BJ (cell line): Measurements from ENCODE around the gene SEMA6A. TPM values are rescaled to one million over a fixed set of nuclear protein-coding genes. Genes with fewer than 3 reads are reported as not detected.

ENCODE experiments used
- CTCF ChIA-PET: fragments of 350-600 bp; formaldehyde crosslinking; extraction: SDS; loops from one replicate; lab custom pipeline; 2021; ENCODE audit warnings: antibody characterized with exemption, inconsistent platforms; lab: Yijun Ruan, JAX
- POLR2A ChIA-PET: fragments of 300-600 bp; sonication (Branson Sonifier 250); formaldehyde crosslinking; extraction: SDS; loops from one replicate; lab custom pipeline; 2021; ENCODE audit warnings: antibody characterized with exemption; lab: Charles Lee
- DNase-seq: peaks from one replicate; pipeline ENCODE4 v3.0.0-alpha.2; 2011; ENCODE audit warnings: low read depth
- H3K27me3 ChIP-seq: 2 replicates; pipeline ENCODE4 v1.6.0; 2011; ENCODE audit warnings: low read length; ENCODE audit not compliant: control insufficient read depth, insufficient read depth
- H3K36me3 ChIP-seq: 2 replicates; pipeline ENCODE4 v1.5.1; 2011; ENCODE audit warnings: low read length; ENCODE audit not compliant: control insufficient read depth, insufficient read depth
- H3K4me3 ChIP-seq: 2 replicates; pipeline ENCODE4 v1.5.1; 2011; ENCODE audit warnings: low read depth, mild to moderate bottlenecking, control low read depth, low read length
- CTCF ChIP-seq: IDR thresholded peaks from 2 replicates; pipeline ENCODE4 v1.5.1; 2011; ENCODE audit warnings: low read depth, mild to moderate bottlenecking, control low read depth, inconsistent platforms, low read length, moderate library complexity; ENCODE audit not compliant: insufficient read depth
- polyA plus RNA-seq: library from polyadenylated mRNA; depleted of rRNA; stranded (reverse); fragments of >200 nt; gene quantifications from 2 replicates; pipeline ENCODE4 v1.2.3, GENCODE V29; 2011

Gene SEMA6A
- polyA plus RNA-seq, 1 experiment: 0.34 TPM

DNA sequence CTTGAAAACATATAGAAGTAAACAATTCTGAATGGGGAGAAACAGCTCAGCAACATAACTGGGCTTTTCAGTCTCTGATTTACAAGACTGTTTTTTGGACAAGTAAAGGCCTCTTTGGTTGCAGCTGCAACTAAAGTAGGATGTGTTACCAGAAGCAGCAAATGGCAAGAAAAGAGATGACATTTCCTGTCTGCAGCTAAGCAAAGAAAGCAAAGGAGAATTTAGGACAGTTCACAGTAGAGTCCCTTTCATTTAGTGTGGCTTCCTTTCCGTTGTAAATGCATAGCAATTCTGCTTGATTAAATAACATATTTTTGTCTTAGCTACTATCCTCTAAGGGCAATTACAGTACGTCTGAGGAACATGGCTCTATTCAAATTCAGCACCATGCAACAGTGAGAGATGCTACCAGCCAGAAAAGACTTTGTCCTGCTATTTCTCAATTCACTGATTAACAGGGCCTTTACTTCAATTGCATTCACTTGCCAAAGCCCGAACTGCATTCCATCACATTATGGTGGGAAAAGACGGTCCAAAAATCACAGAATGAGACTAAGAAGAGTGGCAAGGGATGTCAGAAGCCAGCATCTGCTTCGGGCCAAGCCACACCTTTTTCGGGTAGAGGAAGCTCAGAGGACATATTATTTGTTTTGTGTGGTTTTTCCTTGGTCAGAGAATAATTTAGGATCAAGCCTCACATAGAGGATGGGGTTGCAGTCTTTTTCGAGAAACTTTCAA is 107.7 kb downstream of the SEMA6A start:
- ChIA-PET CTCF (interaction anchor here (1.5 kb wide), 1 partner anchor 9 kb away, joined by 4 read pairs; no protein-coding TSS in a partner anchor), POLR2A (no interaction called here)
- Histone ChIP-seq H3K4me3 (no peak overlapping the region), H3K27me3 (no peaks in the 10 kb centered on the region), H3K36me3 (no peaks in the 10 kb centered on the region)
- no peak for DNase-seq
- TF ChIP-seq CTCF: no peak

DNA sequence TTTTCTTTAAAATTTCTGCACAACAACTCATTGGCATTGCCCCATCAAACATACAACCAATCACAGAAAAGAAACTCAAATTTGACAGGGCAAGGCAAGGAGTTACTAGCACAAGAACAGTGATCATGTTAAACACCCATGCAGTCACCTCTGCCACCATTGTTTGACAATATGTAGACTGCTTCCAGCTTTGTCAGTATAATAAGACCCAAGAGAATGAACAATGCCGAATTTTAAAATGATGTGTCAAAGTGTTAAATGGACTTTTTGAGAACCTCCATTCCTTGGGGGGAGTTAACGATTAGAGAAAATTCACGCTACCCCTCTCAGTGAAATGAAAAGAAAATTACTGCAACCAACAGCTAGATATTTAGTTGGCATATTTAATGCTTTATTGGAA is 109.2 kb downstream of the SEMA6A start:
- TF ChIP-seq CTCF: no peak
- Histone ChIP-seq H3K4me3 (no peak overlapping the region), H3K36me3 (no peaks in the 10 kb centered on the region), H3K27me3 (no peaks in the 10 kb centered on the region)
- ChIA-PET POLR2A (no interaction called here), CTCF (no interaction called here)
- no peak for DNase-seq

DNA sequence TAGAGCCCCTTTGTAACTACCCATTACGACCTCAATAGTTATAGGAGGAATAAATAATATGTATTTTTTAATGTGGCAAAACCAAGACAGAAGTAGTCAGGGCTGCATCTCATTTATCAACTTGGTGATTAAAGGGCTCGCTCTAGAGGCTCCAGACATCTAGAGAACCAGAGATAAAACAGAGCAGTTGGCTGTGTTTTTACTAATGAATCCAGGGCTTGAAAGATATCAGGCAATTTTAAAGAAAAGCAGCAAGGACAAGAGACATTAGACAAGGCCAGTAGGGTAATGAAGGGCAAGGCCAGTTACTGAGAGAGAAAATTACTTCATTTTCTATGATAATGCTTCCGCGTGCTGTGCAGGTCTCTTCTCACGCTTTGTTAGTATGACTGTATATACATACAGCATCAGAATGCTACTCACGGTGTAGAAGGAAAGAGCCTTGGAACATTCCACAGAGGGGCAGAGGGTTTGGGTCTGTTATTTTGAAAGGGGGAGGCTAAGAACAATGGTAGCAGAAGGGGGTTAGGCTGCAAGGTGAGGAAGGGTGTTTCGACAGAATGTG is 110.4 kb downstream of the SEMA6A start:
- POLR2A ChIA-PET: no interaction called here
- no peak for DNase-seq

DNA sequence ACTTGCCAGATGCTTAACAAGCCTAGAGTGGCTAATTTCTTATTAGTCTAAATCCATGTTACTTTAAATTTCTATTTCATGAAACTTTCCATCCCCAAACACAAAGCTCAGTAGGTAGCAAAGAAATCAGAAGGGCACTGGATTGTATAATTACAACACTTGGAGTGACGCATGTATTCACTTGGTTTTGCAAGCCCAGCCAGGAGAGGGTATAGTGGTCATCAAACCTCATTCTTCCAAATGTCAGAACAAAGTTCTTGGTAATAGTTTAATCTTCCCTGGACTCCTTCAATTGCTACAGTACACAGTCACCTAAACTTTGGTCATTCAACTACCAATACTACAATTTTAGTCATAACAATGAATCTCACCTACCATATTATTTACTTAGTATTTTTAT is 112.1 kb downstream of the SEMA6A start:
- DNase-seq: no peak
- Histone ChIP-seq H3K4me3 (no peak overlapping the region), H3K27me3 (no peaks in the 10 kb centered on the region), H3K36me3 (no peaks in the 10 kb centered on the region)
- CTCF ChIA-PET: no interaction called here
- POLR2A ChIA-PET: no interaction called here
- no peak for TF ChIP-seq CTCF

More for the DNA sequence above, 110.4 kb downstream of the SEMA6A start:
- Histone ChIP-seq H3K4me3 (no peak overlapping the region), H3K27me3 (no peaks in the 10 kb centered on the region), H3K36me3 (no peaks in the 10 kb centered on the region)
- no peak for TF ChIP-seq CTCF
- CTCF ChIA-PET: no interaction called here

DNA sequence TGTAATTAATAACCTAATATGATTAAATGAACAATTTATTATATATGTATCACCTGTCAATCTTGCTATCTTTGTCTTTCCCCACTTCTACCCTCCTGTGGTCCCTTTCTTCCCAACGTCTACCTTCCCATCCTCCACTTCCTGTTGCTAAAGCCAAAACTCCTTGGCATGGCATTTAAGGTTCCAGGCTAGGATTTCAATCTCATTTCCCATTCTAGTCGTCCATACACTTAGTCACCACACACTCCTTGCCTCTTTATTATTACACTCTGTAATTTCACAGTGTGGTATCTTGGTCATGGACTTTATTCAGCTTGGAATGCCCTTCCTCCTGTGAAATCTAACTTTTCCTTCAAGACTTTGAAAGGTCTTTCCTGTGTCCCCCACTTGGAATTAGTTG is 115.3 kb downstream of the SEMA6A start:
- H3K4me3 ChIP-seq: no peak overlapping the region
- peaks cover 3% of the 10 kb centered on the region for H3K27me3 ChIP-seq
- CTCF ChIA-PET: no interaction called here
- POLR2A ChIA-PET: no interaction called here
- no peaks in the 10 kb centered on the region for H3K36me3 ChIP-seq
- DNase-seq: no peak
- no peak for TF ChIP-seq CTCF
